HG03108 (cell line): ENCODE measurements around the gene ADPRH.
"Not testable (repeated sequence)": the region's sequence is repeated elsewhere in the genome, so short reads cannot be mapped to it uniquely, and the experiment has no call there.

Source experiments
- ATAC-seq: cut with Tn5 transposase; IDR thresholded peaks from one replicate; pipeline ENCODE4 v1.9.1; 2021; ENCODE audit warnings: moderate library complexity; ENCODE audit not compliant: unreplicated experiment

The ADPRH gene

GRCh38 chr3:119594929-119595328 lies 15.6 kb downstream of the ADPRH start:
- not testable (repeated sequence) for ATAC-seq

GRCh38 chr3:119595639-119596334 lies 16.5 kb downstream of the ADPRH start:
- no peak for ATAC-seq

- ATAC-seq: no peak
Observed at GRCh38 chr3:119596398-119596797, 17.1 kb downstream of the ADPRH start.

GRCh38 chr3:119597548-119598288 lies 18.4 kb downstream of the ADPRH start, which contains the start of gene PLA1A:
PLA1A (plus strand) TSS chr3:119597885; CDS start chr3:119597914, 29 bp downstream.
- no peak for ATAC-seq

DNA sequence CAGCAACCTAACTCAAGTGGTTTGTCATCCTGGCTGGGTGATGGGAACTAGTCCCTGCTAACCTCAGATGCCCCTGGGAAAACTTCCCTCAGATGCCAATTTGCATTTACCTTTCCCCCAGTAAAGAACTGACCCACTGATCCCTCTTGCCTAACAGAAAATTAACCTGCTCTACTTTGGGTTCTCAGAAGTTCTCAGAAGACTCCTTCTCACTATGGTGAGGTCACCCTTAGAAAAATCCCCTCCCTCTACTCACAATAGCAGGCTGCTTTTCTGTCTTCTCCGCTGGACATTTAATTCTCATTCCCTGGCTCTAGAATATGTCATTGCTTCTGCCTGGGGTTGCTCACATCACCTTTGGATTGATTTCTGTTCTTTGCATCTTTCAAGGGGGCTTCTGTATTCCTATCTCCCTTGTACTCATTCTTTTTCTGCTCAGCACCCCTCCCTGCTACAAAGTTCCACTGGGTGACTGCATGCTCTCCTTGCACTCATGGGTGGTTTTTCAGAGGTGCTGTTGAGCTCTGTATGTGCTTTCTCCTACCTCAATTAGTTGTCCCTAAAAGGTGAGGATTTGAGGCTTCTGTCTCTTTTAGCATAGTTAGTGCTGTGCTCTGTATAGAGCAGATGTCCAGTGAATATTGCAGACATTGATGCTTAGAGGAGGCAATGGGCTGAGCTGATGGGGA lies 19.3 kb downstream of the ADPRH start:
- ATAC-seq: no peak

- no peak for ATAC-seq
Observed at GRCh38 chr3:119599558-119600174, 20.4 kb downstream of the ADPRH start.

DNA sequence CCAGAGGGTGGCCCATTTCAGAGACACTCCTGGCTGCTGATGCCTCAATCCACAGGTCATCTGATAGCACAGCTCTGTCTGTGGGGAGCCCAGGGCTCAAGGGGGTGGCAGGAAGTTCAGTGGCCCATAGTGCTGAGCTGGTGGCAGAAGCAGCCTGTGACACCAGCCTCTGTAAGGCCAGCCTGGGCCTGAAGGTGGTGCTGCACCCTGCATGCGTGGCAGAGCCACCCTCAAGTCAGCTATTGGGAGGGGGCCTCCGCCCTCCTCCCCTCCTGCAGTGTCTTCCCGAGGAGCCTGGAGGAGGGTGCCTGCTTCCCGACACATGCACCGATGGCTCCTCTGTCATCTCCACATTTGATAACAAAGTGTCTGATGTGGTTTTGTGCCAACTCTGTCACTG lies 21.4 kb downstream of the ADPRH start:
- ATAC-seq: peak; percentile 65

DNA sequence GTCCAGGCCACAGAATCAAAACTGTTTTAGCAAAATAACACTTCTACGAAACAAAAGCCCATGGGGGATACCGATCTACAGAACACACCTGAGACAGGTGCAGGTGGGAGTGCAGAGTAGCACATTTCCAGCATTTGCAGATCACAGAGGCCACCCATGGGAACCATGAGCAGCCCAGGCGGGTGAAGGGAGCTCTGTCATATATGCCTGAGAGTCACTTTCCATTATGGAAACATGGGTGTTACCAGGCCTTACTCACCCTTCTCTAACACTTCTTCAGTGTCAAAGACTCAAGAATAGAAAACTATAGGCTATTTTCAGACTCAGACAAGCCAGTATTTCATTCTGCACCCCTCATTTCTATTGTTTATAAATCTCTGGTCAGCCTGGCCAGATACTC lies 21.9 kb downstream of the ADPRH start:
- peak; percentile 5 for ATAC-seq

GRCh38 chr3:119602676-119603075 lies 23.4 kb downstream of the ADPRH start:
- no peak for ATAC-seq

DNA sequence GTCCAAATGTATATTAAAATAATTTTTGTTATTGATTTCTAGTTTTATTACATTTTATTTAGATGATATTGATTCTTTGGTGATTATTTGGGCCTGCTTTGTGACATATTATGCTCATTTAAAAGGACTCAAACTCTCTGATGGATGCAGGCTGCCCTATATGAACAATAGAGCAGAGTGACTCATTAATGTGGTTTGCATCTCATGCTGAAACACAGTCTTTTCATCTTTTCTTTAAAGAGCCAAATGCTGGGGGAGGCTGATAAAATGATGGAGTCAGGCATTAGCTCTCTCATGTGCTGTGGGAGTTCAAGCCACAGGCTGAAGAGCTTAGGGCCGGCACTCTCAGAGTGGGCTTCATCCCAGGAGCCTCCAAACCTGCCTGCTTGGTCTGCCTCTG lies 25.6 kb downstream of the ADPRH start:
- no peak for ATAC-seq

DNA sequence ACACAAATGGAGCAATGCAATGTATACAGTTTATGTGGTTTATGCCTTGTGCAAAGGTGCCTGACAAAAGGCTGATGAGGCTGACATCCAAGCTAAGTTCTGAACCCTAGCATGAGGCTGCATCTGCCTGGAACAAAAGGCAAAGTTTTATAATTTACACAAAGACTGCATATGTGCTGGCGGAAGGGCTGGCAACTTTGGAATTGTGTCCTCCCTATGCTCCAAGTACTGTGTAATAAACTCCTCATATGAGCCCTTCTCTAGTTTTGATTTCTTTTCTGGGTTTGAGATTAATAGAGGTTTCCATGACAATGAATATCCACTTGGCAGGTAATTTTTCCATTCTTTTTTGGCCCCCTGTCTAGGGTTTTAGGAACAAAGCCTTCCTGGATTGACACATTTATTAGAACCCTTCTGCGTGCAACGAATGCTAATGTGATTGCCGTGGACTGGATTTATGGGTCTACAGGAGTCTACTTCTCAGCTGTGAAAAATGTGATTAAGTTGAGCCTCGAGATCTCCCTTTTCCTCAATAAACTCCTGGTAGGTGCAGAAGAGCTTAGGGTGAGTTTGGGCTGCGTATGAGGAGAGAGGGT lies 29.2 kb downstream of the ADPRH start:
- ATAC-seq: no peak

DNA sequence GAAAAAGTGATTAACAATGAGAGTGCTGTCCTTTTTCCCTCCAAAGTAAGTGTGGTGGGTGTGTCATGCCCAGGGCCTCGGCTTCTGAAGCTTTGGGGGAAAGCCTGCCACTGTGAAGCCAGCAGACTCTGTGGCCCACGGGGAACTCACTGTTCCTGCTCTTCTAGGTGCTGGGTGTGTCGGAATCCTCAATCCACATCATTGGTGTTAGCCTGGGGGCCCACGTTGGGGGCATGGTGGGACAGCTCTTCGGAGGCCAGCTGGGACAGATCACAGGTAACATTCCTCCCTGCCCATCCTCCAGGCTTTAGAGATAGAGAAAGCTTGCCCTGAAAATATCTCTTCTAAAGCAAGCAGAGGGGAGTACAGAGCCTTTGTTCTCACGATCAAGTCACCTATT lies 30.0 kb downstream of the ADPRH start:
- ATAC-seq: no peak

DNA sequence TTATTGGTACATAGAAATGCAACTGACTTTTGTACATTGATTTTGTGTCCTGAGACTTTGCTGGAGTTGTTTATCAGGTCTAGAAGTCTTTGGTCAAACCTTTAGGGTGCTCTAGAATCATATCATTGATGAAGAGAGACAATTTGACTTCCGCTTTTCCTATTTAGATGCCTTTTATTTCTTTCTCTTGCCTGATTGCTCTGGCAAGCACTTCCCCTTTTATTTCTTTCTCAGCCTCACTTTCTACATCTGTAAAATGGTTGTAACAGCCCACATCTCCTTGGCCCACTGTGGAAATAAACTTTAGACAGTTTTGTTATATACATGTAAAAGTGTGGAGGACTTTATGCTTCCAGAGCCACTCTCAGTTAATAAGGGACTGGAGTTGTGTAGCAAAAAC lies 32.4 kb downstream of the ADPRH start:
- ATAC-seq: no peak

- no peak for ATAC-seq
Observed at GRCh38 chr3:119613201-119613600, 33.9 kb downstream of the ADPRH start.

- no peak for ATAC-seq
Observed at GRCh38 chr3:119613872-119614271, 34.6 kb downstream of the ADPRH start.

GRCh38 chr3:119616056-119616455 lies 36.8 kb downstream of the ADPRH start:
- ATAC-seq: no peak

GRCh38 chr3:119619094-119619493 lies 39.8 kb downstream of the ADPRH start:
- no peak for ATAC-seq

DNA sequence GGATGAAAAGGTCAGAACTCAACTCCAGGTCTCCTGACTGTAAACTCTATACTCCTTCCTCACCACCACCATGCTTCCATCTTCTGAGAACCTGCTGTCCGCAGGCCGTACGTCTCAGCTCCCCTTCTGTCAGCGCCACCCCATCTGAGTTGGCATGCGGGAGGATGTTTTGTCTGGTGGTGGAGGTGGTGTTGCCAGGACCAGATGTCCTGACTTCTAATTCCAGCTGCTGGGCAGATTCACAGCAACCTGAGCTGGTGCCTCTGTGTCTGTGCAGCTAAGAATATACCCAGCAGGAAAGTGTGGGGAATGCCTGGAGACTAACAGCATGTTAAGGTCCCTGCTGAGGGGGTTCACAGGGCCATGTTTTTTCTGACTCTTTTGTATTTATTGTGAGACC lies 41.6 kb downstream of the ADPRH start:
- no peak for ATAC-seq

GRCh38 chr3:119624002-119624720 lies 44.9 kb downstream of the ADPRH start:
- no peak for ATAC-seq

DNA sequence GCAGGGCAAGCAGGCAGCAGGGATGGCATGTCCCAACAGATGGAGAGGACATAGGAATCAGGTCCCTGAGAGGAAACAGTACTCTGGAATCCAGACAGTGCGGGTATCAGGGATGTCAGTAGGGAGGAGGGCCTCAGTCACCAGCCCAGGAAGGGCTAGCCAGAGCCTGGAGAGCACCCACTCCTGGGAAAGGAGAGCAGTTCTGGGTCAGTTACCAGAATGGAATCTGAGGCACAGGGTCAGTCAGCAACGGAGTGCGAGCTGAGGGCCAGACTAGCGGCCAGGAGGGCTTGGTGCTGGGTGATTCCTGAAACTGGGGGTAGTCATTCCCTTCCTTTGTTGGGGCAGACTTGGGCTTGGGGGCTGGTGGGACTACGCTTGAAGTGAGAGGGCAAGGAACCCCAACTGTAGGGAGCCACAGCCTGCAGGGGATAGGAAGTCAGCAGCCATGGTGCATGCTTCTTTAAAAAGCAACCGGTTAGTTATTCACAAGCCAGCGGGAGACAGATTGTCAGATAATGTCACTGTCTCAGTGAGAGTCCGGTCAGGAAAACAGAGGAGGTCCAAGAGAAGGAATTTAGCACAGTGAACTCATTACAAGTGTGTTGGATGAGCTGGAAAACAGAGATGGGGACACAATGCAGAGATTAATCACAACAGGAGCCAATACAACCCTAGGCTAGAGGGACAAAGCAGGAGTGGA lies 46.3 kb downstream of the ADPRH start:
- no peak for ATAC-seq
